Trophoblast cell (in vitro differentiated cells and primary cell): ENCODE data around the gene AHCYL2.
A peak's percentile ranks its signal among the peaks of the same experiment; 100 is the strongest.

Experiments
- DNase-seq, 2 donors: peaks; one replicate each; pipeline ENCODE4 v3.0.0-alpha.2; 2016
- H2AFZ ChIP-seq: 2 replicates; pipeline ENCODE4 v1.6.1; 2013; ENCODE audit warnings: low read length, moderate library complexity, mild to moderate bottlenecking; ENCODE audit not compliant: insufficient read depth, poor library complexity
- H2AK5ac ChIP-seq: 2 replicates; pipeline ENCODE4 v1.6.1; 2013; ENCODE audit warnings: mild to moderate bottlenecking, low read length
- H2BK120ac ChIP-seq: 2 replicates; pipeline ENCODE4 v1.6.1; 2013; ENCODE audit warnings: low read length, mild to moderate bottlenecking, moderate library complexity; ENCODE audit not compliant: insufficient read depth, poor library complexity
- H2BK12ac ChIP-seq: 2 replicates; pipeline ENCODE4 v1.6.1; 2013; ENCODE audit warnings: mild to moderate bottlenecking, low read length, moderate library complexity
- H2BK5ac ChIP-seq: 2 replicates; pipeline ENCODE4 v1.6.1; 2013; ENCODE audit warnings: low read length, low read depth, moderate library complexity, mild to moderate bottlenecking; ENCODE audit not compliant: poor library complexity
- H3K14ac ChIP-seq: 2 replicates; pipeline ENCODE4 v1.6.1; 2013; ENCODE audit warnings: mild to moderate bottlenecking, low read length
- H3K18ac ChIP-seq: 2 replicates; pipeline ENCODE4 v1.6.1; 2013; ENCODE audit warnings: mild to moderate bottlenecking, low read length
- H3K23ac ChIP-seq: 2 replicates; pipeline ENCODE4 v1.6.1; 2013; ENCODE audit warnings: low read length
- H3K27ac ChIP-seq: 2 replicates; pipeline ENCODE4 v1.5.1; 2013; ENCODE audit warnings: low read depth, mild to moderate bottlenecking, inconsistent platforms, low read length, moderate library complexity
- H3K27me3 ChIP-seq: 2 replicates; pipeline ENCODE4 v1.6.1; 2013; ENCODE audit warnings: inconsistent platforms, mild to moderate bottlenecking, low read length, moderate library complexity; ENCODE audit not compliant: insufficient read depth
- H3K36me3 ChIP-seq, 2 experiments: 1 replicate in 1 of 2; 2 replicates in 1 of 2; pipeline ENCODE4 v1.6.1; 2013; ENCODE audit warnings: low read length in 2 of 2, mild to moderate bottlenecking in 2 of 2, moderate library complexity in 1 of 2; ENCODE audit not compliant: insufficient read depth in 2 of 2, control insufficient read depth in 1 of 2
- H3K4ac ChIP-seq: 2 replicates; pipeline ENCODE4 v1.6.1; 2013; ENCODE audit warnings: low read depth, mild to moderate bottlenecking, low read length, moderate library complexity
- H3K4me1 ChIP-seq, 2 experiments: 1 replicate in 1 of 2; 2 replicates in 1 of 2; pipeline ENCODE4 v1.6.1; 2013; ENCODE audit warnings: low read length in 2 of 2, mild to moderate bottlenecking in 2 of 2, moderate library complexity in 1 of 2; ENCODE audit not compliant: insufficient read depth in 2 of 2, control insufficient read depth in 1 of 2
- H3K4me2 ChIP-seq: 2 replicates; pipeline ENCODE4 v1.6.1; 2013; ENCODE audit warnings: inconsistent platforms, mild to moderate bottlenecking, low read length, moderate library complexity
- H3K4me3 ChIP-seq: 2 replicates; pipeline ENCODE4 v1.5.1; 2013; ENCODE audit warnings: mild to moderate bottlenecking, low read depth, low read length, inconsistent platforms
- H3K79me1 ChIP-seq: one replicate; pipeline ENCODE4 v1.6.1; 2013; ENCODE audit warnings: low read length
- H3K79me2 ChIP-seq: 2 replicates; pipeline ENCODE4 v1.6.1; 2013; ENCODE audit warnings: low read length, mild to moderate bottlenecking; ENCODE audit not compliant: control insufficient read depth, insufficient read depth, poor library complexity
- H3K9ac ChIP-seq: 2 replicates; pipeline ENCODE4 v1.6.1; 2013; ENCODE audit warnings: mild to moderate bottlenecking, low read length
- H3K9me3 ChIP-seq: 2 replicates; pipeline ENCODE4 v1.6.1; 2013; ENCODE audit warnings: low read depth, mild to moderate bottlenecking, control low read depth, inconsistent platforms, low read length; ENCODE audit not compliant: insufficient read depth
- H4K12ac ChIP-seq: 2 replicates; pipeline ENCODE4 v1.6.1; 2013; ENCODE audit warnings: low read depth, mild to moderate bottlenecking, low read length, moderate library complexity
- H4K8ac ChIP-seq: 2 replicates; pipeline ENCODE4 v1.6.1; 2013; ENCODE audit warnings: low read depth, mild to moderate bottlenecking, low read length, moderate library complexity
- H4K91ac ChIP-seq: one replicate; pipeline ENCODE4 v1.6.1; 2013; ENCODE audit warnings: low read depth, mild to moderate bottlenecking, low read length, moderate library complexity
- WGBS: extraction: QIAGEN DNeasy Blood & Tissue Kit; methylation state at CpG from one replicate; pipeline ENCODE4 v1.1.7; 2013; ENCODE audit warnings: missing lambda C conversion rate; ENCODE audit not compliant: insufficient read length, insufficient coverage; ENCODE audit errors: extremely low coverage; 5-methylcytosine and 5-hydroxymethylcytosine counted together

Gene AHCYL2

DNA sequence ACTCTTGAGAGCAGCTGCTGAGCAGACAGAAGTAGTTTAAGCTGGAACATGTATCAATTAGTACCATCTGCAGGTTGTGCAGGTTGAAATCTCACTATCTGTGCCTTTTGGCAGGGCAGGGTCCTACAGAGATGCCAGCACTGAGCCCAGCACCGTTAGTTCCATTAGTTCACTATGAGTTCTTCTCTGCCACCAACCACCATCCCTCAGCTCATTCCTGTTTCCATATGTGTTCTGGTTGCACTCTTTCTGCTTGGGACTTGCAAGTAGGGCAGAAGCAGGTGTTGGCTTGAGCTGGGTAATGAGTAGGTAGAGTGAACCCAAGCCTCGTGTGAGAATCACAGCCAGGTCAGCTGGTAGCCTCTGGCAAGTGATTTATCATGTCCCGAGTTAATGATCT, 33.6 kb upstream of the AHCYL2 start:
- peaks cover 10% of the 10 kb centered on the region for H3K79me1 ChIP-seq
- H3K27ac ChIP-seq = no peak overlapping the region
- peaks cover 10 to 11% of the 10 kb centered on the region in 2 experiments for H3K4me1 ChIP-seq

DNA sequence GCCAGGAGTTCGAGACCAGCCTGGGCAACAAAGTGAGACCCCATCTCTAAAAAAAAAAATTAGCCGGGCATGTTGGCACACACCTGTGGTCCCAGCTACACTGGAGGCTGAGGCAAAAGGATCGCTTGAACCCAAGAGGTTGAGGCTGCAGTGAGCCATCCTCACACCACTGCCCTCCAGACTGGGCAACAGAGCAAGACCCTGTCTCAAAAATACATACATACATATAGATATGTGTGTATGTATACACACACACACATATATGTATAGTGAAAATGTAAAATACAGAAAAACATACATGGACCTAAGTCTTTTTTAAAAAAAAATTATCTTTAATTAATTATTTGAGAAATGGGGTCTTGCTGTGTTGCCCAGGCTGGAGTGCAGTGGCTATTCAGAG, 30.9 kb upstream of the AHCYL2 start:
- H3K79me1 ChIP-seq = peaks cover 5% of the 10 kb centered on the region
- H3K79me2 ChIP-seq = peaks cover 7% of the 10 kb centered on the region
- H2BK5ac ChIP-seq = no peak overlapping the region
- H3K9ac ChIP-seq = no peak overlapping the region
- H3K4me2 ChIP-seq = no peak overlapping the region
- H2BK120ac ChIP-seq = no peak overlapping the region
- H3K4ac ChIP-seq = no peak overlapping the region
- H4K8ac ChIP-seq = no peak overlapping the region
- no peak overlapping the region for H3K23ac ChIP-seq
- no peaks in the 10 kb centered on the region for H3K27me3 ChIP-seq
- no CpG with 5 or more reads among the region's 3 CpGs for WGBS
- H3K9me3 ChIP-seq = no peaks in the 10 kb centered on the region
- H2AFZ ChIP-seq = no peak overlapping the region
- H2AK5ac ChIP-seq = no peak overlapping the region
- H3K36me3 ChIP-seq = no peaks in the 10 kb centered on the region
- no peak overlapping the region for H3K27ac ChIP-seq
- no peak overlapping the region for H2BK12ac ChIP-seq
- peaks cover 8 to 10% of the 10 kb centered on the region in 2 experiments for H3K4me1 ChIP-seq
- H3K14ac ChIP-seq = no peak overlapping the region
- H3K18ac ChIP-seq = no peak overlapping the region
- no peak overlapping the region for H4K91ac ChIP-seq
- H3K4me3 ChIP-seq = no peak overlapping the region
- H4K12ac ChIP-seq = no peak overlapping the region
- DNase-seq = no peak

More for the DNA sequence above, 33.6 kb upstream of the AHCYL2 start:
- H3K18ac ChIP-seq = peak overlapping the region; percentile 23
- no peak overlapping the region for H2AFZ ChIP-seq
- H4K8ac ChIP-seq = no peak overlapping the region
- no peak for DNase-seq
- H2BK12ac ChIP-seq = no peak overlapping the region
- no peak overlapping the region for H4K91ac ChIP-seq
- no peaks in the 10 kb centered on the region for H3K36me3 ChIP-seq
- no peak overlapping the region for H3K4me3 ChIP-seq
- no peak overlapping the region for H4K12ac ChIP-seq
- no peak overlapping the region for H2AK5ac ChIP-seq
- H3K4ac ChIP-seq = no peak overlapping the region
- H3K79me2 ChIP-seq = peaks cover 12% of the 10 kb centered on the region
- no peak overlapping the region for H3K14ac ChIP-seq
- no peak overlapping the region for H3K9ac ChIP-seq
- no peak overlapping the region for H3K4me2 ChIP-seq
- WGBS = no CpG with 5 or more reads among the region's 3 CpGs
- H2BK120ac ChIP-seq = no peak overlapping the region
- H3K9me3 ChIP-seq = no peaks in the 10 kb centered on the region
- no peak overlapping the region for H2BK5ac ChIP-seq
- H3K27me3 ChIP-seq = no peaks in the 10 kb centered on the region
- no peak overlapping the region for H3K23ac ChIP-seq

DNA sequence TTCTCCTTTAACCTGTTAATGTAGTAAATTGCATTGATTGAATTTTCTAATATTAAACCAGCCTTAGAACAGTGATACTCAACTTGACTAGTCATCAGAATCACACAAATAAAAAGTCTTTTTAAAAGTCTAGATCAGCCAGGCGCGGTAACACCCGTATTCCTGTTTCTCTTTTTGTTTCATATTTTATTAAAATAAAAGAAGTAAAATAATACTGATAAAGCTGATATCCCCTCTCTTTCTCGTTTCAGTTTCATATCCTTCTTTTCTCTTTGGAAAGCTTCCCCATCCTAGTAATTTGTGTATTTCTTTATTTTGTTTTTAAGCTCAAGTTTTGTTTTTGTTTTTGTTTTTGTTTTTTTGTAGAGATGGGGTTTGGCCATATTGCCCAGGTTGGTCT, 27.1 kb upstream of the AHCYL2 start:
- no peaks in the 10 kb centered on the region for H3K36me3 ChIP-seq
- no peaks in the 10 kb centered on the region for H3K79me1 ChIP-seq
- H3K4ac ChIP-seq = no peak overlapping the region
- no peak overlapping the region for H3K4me2 ChIP-seq
- H4K91ac ChIP-seq = no peak overlapping the region
- no peaks in the 10 kb centered on the region for H3K9me3 ChIP-seq
- no peak overlapping the region for H3K18ac ChIP-seq
- no peak overlapping the region for H3K23ac ChIP-seq
- H3K14ac ChIP-seq = no peak overlapping the region
- no peak overlapping the region for H2BK120ac ChIP-seq
- H2AK5ac ChIP-seq = no peak overlapping the region
- DNase-seq = no peak
- H4K12ac ChIP-seq = no peak overlapping the region
- no peak overlapping the region for H2BK5ac ChIP-seq
- no peak overlapping the region for H3K4me3 ChIP-seq
- H3K9ac ChIP-seq = no peak overlapping the region
- no peaks in the 10 kb centered on the region for H3K79me2 ChIP-seq
- H2AFZ ChIP-seq = no peak overlapping the region
- H2BK12ac ChIP-seq = no peak overlapping the region
- no peak overlapping the region for H3K27ac ChIP-seq
- WGBS = no CpG with 5 or more reads among the region's 4 CpGs
- no peak overlapping the region for H4K8ac ChIP-seq
- H3K4me1 ChIP-seq = no peaks in the 10 kb centered on the region
- H3K27me3 ChIP-seq = no peaks in the 10 kb centered on the region

DNA sequence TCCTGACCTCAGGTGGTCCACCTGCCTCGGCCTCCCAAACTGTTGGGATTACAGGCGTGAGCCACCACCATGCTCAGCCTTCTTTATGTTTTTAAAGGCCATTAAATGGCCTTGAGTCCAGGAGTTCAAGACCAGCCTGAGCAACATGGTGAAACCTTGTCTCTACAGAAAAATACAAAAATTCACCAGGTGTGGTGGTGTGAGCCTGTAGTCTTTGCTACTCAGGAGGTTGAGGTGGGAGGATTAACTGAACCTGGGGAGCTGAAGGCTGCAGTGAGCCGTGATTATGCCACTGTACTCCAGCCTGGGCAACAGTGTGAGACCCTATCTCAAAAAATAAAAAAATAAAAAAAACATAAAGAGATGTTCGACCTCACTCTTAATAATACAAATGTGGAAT, 25.4 kb upstream of the AHCYL2 start:
- H3K14ac ChIP-seq = no peak overlapping the region
- no peak overlapping the region for H3K9ac ChIP-seq
- H4K8ac ChIP-seq = no peak overlapping the region
- no peak overlapping the region for H2BK120ac ChIP-seq
- H3K4me3 ChIP-seq = no peak overlapping the region
- no peaks in the 10 kb centered on the region for H3K79me2 ChIP-seq
- H4K12ac ChIP-seq = no peak overlapping the region
- no peaks in the 10 kb centered on the region for H3K4me1 ChIP-seq
- H2BK5ac ChIP-seq = no peak overlapping the region
- DNase-seq = no peak
- no peak overlapping the region for H4K91ac ChIP-seq
- no peaks in the 10 kb centered on the region for H3K9me3 ChIP-seq
- peaks cover 0 to 3% of the 10 kb centered on the region in 2 experiments for H3K36me3 ChIP-seq
- H2AK5ac ChIP-seq = no peak overlapping the region
- H3K4ac ChIP-seq = no peak overlapping the region
- no peak overlapping the region for H2BK12ac ChIP-seq
- no peaks in the 10 kb centered on the region for H3K27me3 ChIP-seq
- no peak overlapping the region for H3K18ac ChIP-seq
- no peak overlapping the region for H3K27ac ChIP-seq
- no CpG with 5 or more reads among the region's 4 CpGs for WGBS
- no peak overlapping the region for H3K4me2 ChIP-seq
- H3K79me1 ChIP-seq = no peaks in the 10 kb centered on the region
- no peak overlapping the region for H2AFZ ChIP-seq
- no peak overlapping the region for H3K23ac ChIP-seq
